CD4-positive, alpha-beta T cell treated with Interleukin-17A for 4 hours (primary cell): Measurements from ENCODE around the gene SLC9A3.
"Not testable (repeated sequence)": the region's sequence is repeated elsewhere in the genome, so short reads cannot be mapped to it uniquely, and the experiment has no call there.

Experiments used
- DNase-seq: peaks from one replicate; pipeline ENCODE4 v3.0.0-alpha.2; 2020; ENCODE audit warnings: mixed read lengths

SLC9A3 gene

GRCh38 chr5:524234-524972 lies at the start of gene SLC9A3:
Gene SLC9A3, minus strand, starts transcription at chr5:524449.
- DNase-seq: no peak

- no peak for DNase-seq
These were observed 49.7 kb upstream of the SLC9A3 start for GRCh38 chr5:573976-574375.

GRCh38 chr5:573206-573605 lies 49.0 kb upstream of the SLC9A3 start:
- DNase-seq: no peak

GRCh38 chr5:572398-573019 lies 48.3 kb upstream of the SLC9A3 start:
- DNase-seq: no peak

DNA sequence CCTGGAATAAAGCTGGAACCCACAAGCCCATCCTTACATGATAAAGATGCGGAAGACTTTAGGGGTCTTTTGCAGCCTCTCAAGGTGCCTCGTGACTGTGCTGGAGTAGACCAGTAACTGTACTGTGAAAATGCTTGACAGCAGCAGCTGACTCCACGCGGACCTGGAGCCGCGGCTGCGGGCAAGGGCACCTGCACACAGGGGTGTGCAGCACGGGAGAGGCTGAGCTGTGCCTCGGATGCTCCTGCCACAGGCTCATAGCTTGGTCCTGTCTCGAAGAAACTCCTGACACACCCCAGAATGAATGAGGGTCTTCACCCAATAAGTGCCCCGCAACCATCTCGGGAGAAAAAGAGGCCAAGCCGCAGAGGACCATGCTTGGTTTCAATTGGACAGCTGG lies 47.5 kb upstream of the SLC9A3 start:
- no peak for DNase-seq

GRCh38 chr5:570886-571285 lies 46.6 kb upstream of the SLC9A3 start:
- DNase-seq: no peak

GRCh38 chr5:570446-570845 lies 46.2 kb upstream of the SLC9A3 start:
- DNase-seq: no peak

DNA sequence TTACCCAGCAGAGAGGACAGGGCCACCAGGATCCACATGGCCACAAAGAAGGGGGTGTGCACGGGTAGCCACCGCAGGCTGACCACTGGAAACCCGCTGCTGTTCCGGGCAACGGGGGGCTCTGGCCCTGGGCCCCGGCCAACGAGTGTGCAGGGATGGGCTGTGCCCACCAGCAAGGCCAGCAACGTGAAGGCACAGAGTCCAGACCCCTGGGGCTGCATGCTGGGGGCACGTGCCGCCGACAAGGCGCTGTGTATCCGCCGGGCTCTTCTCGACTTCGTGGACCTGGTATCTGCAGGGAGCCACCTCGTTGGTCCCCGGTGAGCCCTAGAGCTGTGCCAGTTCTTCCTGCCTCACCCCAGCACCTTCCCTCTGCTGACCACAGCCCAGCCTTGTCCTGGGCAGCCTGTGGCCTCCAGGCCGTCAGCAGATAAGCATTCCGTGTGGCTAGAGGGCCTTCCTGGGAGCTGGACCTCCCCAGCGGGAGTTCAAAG lies 45.7 kb upstream of the SLC9A3 start:
- DNase-seq: no peak

GRCh38 chr5:569358-569867 lies 45.2 kb upstream of the SLC9A3 start:
- DNase-seq: no peak

- DNase-seq: no peak
These were observed 44.6 kb upstream of the SLC9A3 start for GRCh38 chr5:568809-569208.

- no peak for DNase-seq
These were observed 44.0 kb upstream of the SLC9A3 start for GRCh38 chr5:568061-568781.

DNA sequence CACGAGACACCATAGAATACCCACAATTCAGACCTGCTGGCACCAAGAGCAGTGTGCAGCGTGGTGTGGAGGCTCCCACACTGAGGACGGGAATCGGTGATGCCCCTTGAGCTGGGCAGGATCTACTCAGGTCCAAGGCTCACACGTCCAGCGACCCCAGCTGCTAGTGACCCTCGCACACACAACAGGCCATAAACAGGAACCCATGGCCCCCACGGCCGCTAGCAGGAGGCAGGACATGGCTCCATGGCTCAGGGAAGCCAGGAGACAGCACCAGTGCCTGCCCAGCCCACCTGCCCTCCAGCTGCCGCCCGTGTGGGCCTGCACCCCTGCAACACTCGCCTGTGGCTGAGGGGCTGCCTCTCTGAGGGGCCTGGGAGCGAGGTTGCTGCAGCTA lies 43.4 kb upstream of the SLC9A3 start:
- no peak for DNase-seq

DNA sequence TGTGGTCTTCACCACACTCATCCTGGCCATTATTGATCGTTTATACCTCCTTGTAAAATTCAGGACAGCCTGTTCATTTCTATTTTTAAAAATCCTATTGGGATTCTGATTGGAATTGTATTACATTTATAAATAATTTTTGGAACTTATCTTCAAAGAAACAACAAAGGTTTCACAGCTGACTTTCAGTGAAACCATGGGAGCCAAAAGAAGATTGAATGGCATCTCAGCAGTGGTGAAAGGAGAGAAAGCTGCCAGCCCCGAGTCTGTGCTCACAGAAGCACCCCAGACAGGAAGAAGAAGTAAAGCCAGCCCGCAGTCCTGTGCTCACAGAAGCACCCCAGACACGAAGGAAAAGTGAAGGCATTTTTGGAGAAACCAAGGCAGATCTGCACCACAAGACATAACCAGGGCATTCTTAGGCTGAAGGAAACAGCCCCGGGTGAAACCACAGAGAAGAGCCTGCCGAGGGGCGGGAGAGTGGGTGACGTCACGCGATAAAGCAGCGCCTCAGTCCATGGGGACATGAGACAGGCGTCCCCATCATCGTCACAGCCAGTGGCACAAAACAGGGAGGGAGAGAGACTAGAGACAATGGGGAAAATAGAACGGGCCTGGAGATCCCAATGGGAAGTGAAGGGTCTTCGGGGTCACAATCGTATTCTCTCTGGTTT lies 42.5 kb upstream of the SLC9A3 start:
- no peak for DNase-seq

DNA sequence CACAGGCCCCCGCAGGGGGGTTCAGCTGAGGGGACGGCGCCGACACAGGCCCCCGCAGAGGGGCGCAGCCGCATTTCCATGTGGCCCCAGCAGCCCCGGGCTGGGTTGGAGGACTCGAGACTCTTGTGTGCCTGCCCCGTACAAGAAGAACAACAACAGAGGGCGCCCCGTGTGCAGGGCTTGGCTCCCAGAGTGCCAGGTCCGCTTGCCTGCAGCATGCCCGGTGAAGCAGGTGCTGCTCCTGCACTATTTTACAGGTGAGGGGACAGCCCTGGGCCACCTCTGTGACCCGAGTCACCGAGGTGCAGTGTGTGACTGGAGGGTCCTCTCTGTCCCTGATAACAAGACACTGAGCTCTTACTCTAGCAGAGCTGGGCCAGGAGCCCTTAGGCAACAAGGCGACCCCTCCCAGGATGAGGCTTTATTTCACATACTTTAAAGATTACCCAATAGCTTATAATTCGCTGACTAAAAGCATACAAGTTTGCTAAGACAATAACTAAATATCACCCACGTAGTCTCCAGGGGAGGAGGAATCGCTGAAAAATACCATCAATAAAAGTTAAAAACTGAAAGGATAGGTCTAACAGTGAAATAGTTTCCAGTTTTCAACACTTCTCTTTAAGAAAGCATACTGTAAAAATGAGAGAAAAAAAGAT lies 41.7 kb upstream of the SLC9A3 start:
- no peak for DNase-seq

DNA sequence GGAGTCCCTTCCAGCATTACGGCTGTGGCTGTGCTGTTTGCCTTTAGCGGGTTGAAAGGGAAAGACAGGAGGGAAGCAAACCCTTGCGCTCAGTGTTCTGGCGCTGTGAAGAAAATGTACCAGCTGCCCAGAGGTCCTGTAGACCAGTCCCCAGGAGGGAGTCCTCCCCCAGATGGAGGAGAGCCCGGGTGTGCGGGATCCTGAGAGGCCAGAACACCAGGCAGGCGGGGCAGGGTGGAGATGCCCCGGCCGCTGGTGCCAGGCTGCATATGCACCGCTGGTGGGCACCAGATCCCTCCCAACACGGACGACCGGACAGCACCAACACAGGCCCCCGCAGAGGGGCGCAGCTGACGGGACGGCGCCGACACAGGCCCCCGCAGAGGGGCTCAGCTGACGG lies 37.2 kb upstream of the SLC9A3 start:
- DNase-seq: no peak

DNA sequence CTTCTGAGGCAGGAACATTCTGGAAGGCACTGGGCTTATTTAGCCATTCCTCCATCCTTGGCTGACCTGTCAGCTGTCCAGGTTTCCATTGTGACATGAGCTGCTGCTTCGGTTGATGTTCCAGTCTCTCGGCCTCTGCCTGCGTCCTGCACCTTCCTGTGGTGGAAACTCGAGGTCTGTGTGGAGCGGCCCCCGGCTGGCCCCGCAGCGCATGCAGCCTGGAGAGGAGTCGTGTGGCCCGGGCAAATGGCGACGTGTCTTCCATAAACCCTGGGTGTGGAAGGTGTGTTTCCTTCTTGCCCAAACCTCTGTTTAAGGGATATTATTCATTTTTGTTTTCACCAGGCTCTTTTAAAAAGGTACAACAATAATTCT lies 36.5 kb upstream of the SLC9A3 start:
- DNase-seq: no peak

DNA sequence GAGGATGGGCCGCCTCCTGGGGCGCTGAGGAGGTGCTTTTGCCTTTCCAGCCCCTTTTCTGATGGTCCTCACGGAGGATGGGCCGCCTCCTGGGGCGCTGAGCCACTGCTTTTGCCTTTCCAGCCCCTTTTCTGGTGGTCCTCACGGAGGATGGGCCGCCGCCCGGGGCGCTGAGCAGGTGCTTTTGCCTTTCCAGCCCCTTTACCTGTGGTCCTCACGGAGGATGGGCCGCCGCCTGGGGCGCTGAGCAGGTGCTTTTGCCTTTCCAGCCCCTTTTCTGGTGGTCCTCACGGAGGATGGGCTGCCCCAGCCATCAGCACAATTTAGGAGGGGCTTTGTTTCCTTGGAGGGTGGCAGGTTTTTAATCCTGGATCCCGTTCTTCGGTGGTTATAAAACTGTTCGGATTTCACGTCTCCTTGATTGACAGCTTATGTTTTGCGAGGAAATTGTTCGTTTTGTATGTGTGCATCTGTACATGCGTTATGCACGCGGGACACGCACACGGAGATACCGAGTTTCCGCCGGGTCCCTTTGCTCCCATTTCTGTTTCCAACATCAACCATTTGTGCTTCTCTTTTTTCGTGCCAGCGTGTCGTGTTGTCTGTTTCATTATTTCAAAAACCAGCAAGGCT lies 34.7 kb upstream of the SLC9A3 start:
- no peak for DNase-seq

DNA sequence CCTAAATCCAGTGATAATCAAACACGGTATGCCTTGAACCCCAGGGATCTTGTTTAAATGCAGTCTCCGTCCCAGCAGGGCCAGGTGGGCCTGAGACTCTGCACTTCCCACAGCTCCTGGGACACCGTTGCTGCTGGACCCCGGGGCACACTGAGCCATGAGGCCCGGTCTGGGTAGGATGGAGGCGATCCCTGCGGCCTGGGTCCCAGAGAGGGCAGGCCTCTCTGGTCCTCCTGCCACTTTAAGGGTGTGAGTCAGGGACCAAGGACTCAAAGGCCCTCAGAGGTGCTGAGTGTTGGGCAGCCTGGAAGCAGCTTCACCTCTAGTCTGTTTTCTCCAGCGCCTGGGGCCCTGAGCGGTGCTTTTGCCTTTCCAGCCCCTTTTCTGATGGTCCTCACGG lies 34.1 kb upstream of the SLC9A3 start:
- DNase-seq: no peak

GRCh38 chr5:557917-558316 lies 33.7 kb upstream of the SLC9A3 start:
- not testable (repeated sequence) for DNase-seq

DNA sequence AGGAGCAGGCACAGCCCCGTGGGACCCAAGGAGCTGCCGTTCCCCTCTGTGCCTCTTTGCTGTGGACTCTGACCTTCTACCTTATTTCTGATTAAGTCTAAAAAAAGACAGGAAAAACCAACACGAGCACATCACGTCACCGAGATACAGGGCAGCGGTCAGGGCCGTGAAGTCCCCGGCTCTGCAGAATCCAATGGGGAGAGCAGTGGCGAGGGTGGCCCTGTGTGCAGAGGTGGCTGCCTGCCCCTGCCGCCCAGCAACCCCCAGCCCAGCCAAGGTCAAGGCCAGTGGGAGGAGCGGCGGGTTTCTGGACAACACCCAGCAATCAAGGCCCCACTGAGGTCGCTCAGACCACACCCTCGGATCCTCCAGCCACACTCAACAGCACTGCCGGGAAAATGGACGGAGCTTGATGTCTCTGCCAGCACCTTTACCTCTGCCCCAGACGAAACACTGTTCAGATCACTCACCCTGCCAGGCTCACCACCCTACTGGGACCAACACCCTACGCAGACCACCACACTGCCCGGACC lies 32.7 kb upstream of the SLC9A3 start:
- no peak for DNase-seq

DNA sequence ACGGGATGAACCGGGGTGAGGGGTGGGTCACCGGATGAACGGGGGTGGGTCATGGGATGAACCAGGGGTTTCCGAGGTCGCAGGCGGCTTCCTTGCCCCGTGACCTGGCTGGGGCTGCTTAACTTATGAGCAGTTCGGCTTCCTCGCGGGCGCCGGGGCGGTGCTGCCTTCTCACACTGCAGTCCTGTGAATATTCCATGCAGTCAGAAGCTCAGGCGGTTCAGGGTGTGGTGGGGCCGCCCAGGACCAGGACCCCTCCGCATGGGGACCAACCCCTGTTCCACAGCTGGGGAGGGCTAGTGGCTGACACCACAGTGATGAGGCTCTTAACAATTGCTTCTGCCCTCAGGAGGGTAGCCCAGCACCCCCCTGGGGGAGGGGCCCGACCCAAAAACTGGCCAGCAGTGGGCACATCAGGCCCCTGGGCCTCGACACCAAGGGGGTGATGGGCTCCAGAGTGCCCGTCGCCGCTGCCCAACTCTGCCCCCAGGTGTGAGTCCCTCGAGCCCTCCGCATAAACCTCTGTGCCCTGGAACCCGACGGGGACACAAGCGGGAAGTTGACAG lies 30.9 kb upstream of the SLC9A3 start:
- DNase-seq: no peak
